ENCODE measurements around the gene RPN1.

DNA sequence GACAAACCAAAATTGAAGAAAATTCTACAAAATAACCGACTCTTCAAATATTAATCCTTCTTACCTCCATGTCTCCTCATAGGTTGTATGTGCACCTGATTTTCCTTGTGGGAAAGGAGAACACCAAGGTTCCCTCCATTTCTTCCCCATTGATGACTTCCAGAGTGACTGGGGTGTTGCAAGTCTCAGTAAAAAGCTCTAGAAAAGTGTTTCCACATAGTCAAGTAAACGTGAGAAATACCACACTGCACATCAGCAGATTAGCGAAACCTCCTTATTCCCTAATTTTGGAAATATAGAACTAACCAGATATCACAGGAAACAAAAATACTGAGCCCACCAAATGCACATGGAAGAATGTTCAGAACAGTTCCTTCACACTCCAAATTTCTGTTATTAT lies 4.9 kb upstream of the RPN1 start:
- no peak for TF ChIP-seq YY1 (IDR thresholded peaks at IDR 0.05)
- TF ChIP-seq, protein P1, sequence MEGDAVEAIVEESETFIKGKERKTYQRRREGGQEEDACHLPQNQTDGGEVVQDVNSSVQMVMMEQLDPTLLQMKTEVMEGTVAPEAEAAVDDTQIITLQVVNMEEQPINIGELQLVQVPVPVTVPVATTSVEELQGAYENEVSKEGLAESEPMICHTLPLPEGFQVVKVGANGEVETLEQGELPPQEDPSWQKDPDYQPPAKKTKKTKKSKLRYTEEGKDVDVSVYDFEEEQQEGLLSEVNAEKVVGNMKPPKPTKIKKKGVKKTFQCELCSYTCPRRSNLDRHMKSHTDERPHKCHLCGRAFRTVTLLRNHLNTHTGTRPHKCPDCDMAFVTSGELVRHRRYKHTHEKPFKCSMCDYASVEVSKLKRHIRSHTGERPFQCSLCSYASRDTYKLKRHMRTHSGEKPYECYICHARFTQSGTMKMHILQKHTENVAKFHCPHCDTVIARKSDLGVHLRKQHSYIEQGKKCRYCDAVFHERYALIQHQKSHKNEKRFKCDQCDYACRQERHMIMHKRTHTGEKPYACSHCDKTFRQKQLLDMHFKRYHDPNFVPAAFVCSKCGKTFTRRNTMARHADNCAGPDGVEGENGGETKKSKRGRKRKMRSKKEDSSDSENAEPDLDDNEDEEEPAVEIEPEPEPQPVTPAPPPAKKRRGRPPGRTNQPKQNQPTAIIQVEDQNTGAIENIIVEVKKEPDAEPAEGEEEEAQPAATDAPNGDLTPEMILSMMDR (IDR thresholded peaks at IDR 0.05; ENCODE audit: low read depth, low read length, missing input control), result no peak
- TF ChIP-seq GABPA (IDR thresholded peaks at IDR 0.05 in 1 of 2, conservative IDR thresholded peaks at IDR 0.05 in 1 of 2), result no peak
- TF ChIP-seq, protein P2, sequence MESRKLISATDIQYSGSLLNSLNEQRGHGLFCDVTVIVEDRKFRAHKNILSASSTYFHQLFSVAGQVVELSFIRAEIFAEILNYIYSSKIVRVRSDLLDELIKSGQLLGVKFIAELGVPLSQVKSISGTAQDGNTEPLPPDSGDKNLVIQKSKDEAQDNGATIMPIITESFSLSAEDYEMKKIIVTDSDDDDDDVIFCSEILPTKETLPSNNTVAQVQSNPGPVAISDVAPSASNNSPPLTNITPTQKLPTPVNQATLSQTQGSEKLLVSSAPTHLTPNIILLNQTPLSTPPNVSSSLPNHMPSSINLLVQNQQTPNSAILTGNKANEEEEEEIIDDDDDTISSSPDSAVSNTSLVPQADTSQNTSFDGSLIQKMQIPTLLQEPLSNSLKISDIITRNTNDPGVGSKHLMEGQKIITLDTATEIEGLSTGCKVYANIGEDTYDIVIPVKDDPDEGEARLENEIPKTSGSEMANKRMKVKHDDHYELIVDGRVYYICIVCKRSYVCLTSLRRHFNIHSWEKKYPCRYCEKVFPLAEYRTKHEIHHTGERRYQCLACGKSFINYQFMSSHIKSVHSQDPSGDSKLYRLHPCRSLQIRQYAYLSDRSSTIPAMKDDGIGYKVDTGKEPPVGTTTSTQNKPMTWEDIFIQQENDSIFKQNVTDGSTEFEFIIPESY (IDR thresholded peaks at IDR 0.05), result no peak
- TF ChIP-seq JUND (IDR thresholded peaks at IDR 0.05), result no peak
- TF ChIP-seq SP1 (IDR thresholded peaks at IDR 0.05), result no peak
